HG02970 (cell line): ENCODE data around the gene AKR1B1.
A peak's percentile ranks its signal among the peaks of the same experiment; 100 is the strongest.

Source experiments
- ATAC-seq: cut with Tn5 transposase; IDR thresholded peaks from one replicate; pipeline ENCODE4 v1.9.1; 2021; ENCODE audit warnings: mild to moderate bottlenecking, moderate library complexity, moderate number of reproducible peaks; ENCODE audit not compliant: unreplicated experiment, low FRiP score

Gene AKR1B1

GRCh38 chr7:134470864-134471263 lies 12.0 kb upstream of the AKR1B1 start:
- no peak for ATAC-seq

GRCh38 chr7:134469622-134470021 lies 10.7 kb upstream of the AKR1B1 start:
- no peak for ATAC-seq

- no peak for ATAC-seq
Observed at GRCh38 chr7:134468475-134468874, 9.6 kb upstream of the AKR1B1 start.

GRCh38 chr7:134468054-134468453 lies 9.2 kb upstream of the AKR1B1 start:
- no peak for ATAC-seq

- ATAC-seq = no peak
Observed at GRCh38 chr7:134465491-134465890, 6.6 kb upstream of the AKR1B1 start.

GRCh38 chr7:134464496-134464895 lies 5.6 kb upstream of the AKR1B1 start:
- ATAC-seq = no peak

GRCh38 chr7:134463751-134464150 lies 4.9 kb upstream of the AKR1B1 start:
- no peak for ATAC-seq

GRCh38 chr7:134462337-134462925 lies 3.5 kb upstream of the AKR1B1 start:
- ATAC-seq = no peak

- ATAC-seq = no peak
Observed at GRCh38 chr7:134461916-134462315, 3.0 kb upstream of the AKR1B1 start.

- ATAC-seq = no peak
Observed at GRCh38 chr7:134459981-134460380, 1.1 kb upstream of the AKR1B1 start.

- peak; percentile 43 for ATAC-seq
Observed at GRCh38 chr7:134458341-134458805, 527 bp downstream of the AKR1B1 start.

GRCh38 chr7:134457210-134457609 lies 1.7 kb downstream of the AKR1B1 start:
- ATAC-seq = no peak

GRCh38 chr7:134454277-134454676 lies 4.6 kb downstream of the AKR1B1 start:
- ATAC-seq = no peak

GRCh38 chr7:134453518-134453917 lies 5.4 kb downstream of the AKR1B1 start:
- ATAC-seq = no peak

GRCh38 chr7:134452991-134453473 lies 5.9 kb downstream of the AKR1B1 start:
- ATAC-seq = no peak

GRCh38 chr7:134452419-134452838 lies 6.5 kb downstream of the AKR1B1 start:
- no peak for ATAC-seq

GRCh38 chr7:134451656-134452055 lies 7.2 kb downstream of the AKR1B1 start:
- no peak for ATAC-seq

GRCh38 chr7:134450294-134451000 lies 8.5 kb downstream of the AKR1B1 start:
- no peak for ATAC-seq

GRCh38 chr7:134449680-134450079 lies 9.2 kb downstream of the AKR1B1 start:
- no peak for ATAC-seq

GRCh38 chr7:134448356-134449229 lies 10.3 kb downstream of the AKR1B1 start:
- ATAC-seq = no peak

- no peak for ATAC-seq
Observed at GRCh38 chr7:134447383-134447782, 11.5 kb downstream of the AKR1B1 start.
